Cardiac septum (tissue), 1 donor: ENCODE data around the gene PRDM10. TPM values are rescaled to one million over a fixed set of nuclear protein-coding genes. Genes with fewer than 3 reads are reported as not detected.
"Not testable (repeated sequence)": the region's sequence is repeated elsewhere in the genome, so short reads cannot be mapped to it uniquely, and the experiment has no call there.

Experiments
- DNase-seq: peaks from one replicate; pipeline ENCODE4 v3.0.0-alpha.2; 2020; ENCODE audit warnings: low spot score
- intact Hi-C: fragments of 100-400 bp; cut with DNase I; formaldehyde crosslinking; loops from one replicate; pipeline ENCODE4 v1.14.0; 2022
- total RNA-seq: library from RNA; stranded (reverse); fragmentation: NEBNext Ultra II Directional; extraction: Animal tissue kit (Norgen Biotek cat#: 25700); gene quantifications from one replicate; pipeline ENCODE4 v1.2.1, GENCODE V29; 2021
- donor health status: DM: no; HTN: no; CAD: no.

Gene PRDM10
- total RNA-seq, 1 donor from 2014 or later: 6.7 TPM

GRCh38 chr11:129954703-129955102 is 47.9 kb downstream of the PRDM10 start:
- intact Hi-C loops, DNase-seq: not testable (repeated sequence)

DNA sequence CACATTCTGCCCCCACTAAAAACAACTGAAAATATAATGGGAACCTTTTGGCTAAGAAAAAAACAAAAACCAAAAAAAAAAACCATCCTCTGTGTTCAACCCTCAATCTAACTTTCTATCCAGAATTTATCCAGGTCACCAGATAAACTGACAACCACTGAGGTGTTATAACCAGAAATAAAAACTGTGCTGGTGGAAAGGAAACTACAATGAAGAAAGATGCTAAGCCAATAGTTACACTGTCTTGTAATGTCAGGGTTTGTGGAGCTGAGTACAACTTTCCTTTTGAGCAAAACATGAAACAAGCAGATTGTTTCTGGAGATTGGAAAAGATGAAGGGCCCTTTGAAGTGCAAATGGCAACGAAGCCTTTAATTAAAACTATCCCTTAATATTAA is 50.8 kb downstream of the PRDM10 start:
- intact Hi-C loops: no loop called here

DNA sequence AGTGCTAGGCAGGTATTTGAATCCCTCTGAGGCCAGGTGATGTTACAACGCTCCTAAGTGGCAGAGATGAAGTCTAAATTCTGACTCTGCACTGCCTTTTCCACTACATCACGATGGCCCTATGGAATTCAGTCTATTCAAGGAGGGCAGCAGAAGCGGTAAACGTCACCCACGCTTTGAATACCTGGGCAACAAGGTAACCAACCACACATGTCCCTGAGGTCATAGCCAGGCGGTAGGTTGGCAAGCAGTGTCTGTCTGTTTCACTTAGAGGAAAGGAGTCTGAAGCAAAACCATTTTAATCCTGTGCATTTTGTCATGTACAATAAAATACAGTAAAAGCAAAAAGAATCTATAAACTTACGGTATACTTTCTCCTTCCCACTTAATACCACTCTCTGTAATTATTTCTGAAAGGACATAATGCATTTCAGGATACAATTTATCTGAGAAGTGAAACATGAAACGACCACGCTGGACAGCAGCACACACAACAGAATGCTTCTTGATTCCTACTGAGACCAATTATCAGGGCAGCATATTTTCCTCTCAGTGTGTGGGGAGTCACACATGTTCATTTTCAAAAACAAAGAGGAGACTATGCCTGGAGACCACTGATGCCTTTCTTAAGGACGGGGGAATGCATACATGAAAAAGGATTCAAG is 51.3 kb downstream of the PRDM10 start:
- no peak for DNase-seq
- intact Hi-C loops: no loop called here

More for the DNA sequence above, 50.8 kb downstream of the PRDM10 start:
- no peak for DNase-seq

- no peak for DNase-seq
- intact Hi-C loops: no loop called here
Observed at GRCh38 chr11:129950101-129951091, 52.2 kb downstream of the PRDM10 start.

GRCh38 chr11:129948926-129949466 is 53.6 kb downstream of the PRDM10 start:
- DNase-seq: no peak
- intact Hi-C loops: no loop called here

- DNase-seq: no peak
- intact Hi-C loops: no loop called here
Observed at GRCh38 chr11:129947474-129947873, 55.2 kb downstream of the PRDM10 start.

- DNase-seq: no peak
- intact Hi-C loops: no loop called here
Observed at GRCh38 chr11:129946965-129947364, 55.7 kb downstream of the PRDM10 start.

DNA sequence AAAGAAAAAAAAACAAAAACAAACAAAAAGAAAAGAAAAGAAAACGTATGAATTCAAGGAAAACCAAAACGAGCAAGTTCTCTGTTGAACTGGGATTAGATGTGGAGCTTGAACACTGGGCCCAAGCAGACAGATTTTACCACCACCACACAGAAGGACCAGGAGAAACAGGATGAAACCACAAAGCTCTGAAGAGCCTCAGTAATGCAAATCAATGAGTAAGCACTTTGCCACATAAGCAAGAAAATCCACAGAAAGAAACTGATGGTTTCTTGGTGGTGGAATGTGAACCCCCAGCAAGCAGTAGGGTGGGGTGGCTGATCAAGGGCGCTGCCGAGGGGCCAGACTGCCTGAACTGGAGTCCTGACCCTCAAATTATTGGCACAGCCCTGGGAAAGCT is 56.4 kb downstream of the PRDM10 start:
- no peak for DNase-seq
- intact Hi-C loops: no loop called here

DNA sequence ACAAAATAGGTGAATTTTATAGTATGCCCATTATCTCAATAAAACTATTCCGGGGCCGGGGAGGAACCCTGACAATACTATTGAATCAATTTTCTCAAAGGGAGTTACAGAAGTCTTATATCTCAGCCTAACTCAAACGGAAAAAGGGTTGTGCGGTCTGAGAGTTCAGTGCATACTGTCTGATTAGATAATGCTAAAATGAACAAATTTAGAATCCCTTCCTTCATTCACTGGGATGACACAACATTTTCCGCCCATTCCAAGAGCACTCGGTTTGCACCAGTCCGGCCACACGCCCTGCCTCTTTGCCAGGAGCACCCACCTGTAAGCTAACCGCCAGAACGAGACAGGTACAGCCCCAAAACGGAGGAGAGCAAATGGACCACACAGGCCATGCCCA is 57.3 kb downstream of the PRDM10 start:
- intact Hi-C loops: no loop called here
- no peak for DNase-seq

- intact Hi-C loops: no loop called here
Observed at GRCh38 chr11:129944696-129945095, 57.9 kb downstream of the PRDM10 start.

GRCh38 chr11:129943036-129943435 is 59.6 kb downstream of the PRDM10 start:
- no peak for DNase-seq
- intact Hi-C loops: no loop called here

More at GRCh38 chr11:129944696-129945095, 57.9 kb downstream of the PRDM10 start:
- DNase-seq: no peak

- intact Hi-C loops: no loop called here
- DNase-seq: no peak
Observed at GRCh38 chr11:129939510-129939909, 63.1 kb downstream of the PRDM10 start.

GRCh38 chr11:129938764-129939163 is 63.9 kb downstream of the PRDM10 start:
- intact Hi-C loops: no loop called here

DNA sequence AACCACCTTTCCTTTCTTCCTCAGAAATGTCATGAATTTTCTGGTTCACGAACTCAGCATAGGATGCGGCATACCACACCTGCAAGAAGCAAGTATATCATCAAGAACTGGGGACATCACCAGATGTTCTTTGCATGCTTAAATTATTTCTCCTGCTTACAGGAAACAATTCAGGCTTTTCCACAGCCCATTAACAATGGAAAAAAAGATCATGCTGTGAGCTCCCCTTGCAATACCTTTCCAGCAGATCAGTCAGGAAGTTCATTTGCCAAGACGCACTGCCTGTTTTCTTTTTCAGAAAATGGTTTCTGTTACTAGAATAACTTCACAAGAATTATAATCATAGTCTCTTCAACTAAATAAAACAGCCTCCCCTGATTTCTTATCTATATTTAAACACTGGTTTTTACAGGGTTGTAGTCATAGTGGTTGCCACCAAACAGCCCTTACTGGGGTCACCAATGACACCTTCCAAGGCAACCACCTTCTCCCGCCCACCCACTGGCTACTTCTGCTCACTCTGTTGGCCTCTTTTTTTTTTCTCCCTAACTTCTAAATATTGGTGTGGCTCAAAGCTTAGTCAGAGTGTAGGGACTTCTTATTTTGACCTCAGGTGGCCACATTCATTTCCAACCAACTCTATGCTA is 64.9 kb downstream of the PRDM10 start:
- no peak for DNase-seq
- intact Hi-C loops: no loop called here

More at GRCh38 chr11:129938764-129939163, 63.9 kb downstream of the PRDM10 start:
- DNase-seq: no peak

DNA sequence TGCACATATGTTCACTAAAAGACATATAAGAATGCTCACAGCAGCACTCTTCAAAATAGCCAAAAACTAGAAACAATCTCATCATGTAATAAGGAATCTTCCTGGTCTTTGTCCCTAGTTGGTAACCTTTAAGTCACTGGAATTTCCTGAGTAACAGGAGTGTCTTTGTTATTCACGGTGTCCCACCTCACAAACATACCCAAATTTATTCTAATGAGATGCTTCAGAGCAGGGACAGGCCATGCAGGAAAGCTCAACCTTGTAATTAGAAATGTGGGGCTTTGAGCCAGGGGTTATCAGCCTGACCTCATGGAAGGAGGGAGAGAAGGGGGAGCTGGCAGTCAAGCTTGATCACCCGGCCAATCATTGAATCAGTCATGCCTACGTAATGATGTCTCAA is 66.9 kb downstream of the PRDM10 start:
- DNase-seq: no peak
- intact Hi-C loops: no loop called here

- no peak for DNase-seq
Observed at GRCh38 chr11:129933891-129934290, 68.7 kb downstream of the PRDM10 start.

GRCh38 chr11:129933262-129933661 is 69.4 kb downstream of the PRDM10 start:
- no peak for DNase-seq
- intact Hi-C loops: no loop called here

More at GRCh38 chr11:129933891-129934290, 68.7 kb downstream of the PRDM10 start:
- intact Hi-C loops: no loop called here

DNA sequence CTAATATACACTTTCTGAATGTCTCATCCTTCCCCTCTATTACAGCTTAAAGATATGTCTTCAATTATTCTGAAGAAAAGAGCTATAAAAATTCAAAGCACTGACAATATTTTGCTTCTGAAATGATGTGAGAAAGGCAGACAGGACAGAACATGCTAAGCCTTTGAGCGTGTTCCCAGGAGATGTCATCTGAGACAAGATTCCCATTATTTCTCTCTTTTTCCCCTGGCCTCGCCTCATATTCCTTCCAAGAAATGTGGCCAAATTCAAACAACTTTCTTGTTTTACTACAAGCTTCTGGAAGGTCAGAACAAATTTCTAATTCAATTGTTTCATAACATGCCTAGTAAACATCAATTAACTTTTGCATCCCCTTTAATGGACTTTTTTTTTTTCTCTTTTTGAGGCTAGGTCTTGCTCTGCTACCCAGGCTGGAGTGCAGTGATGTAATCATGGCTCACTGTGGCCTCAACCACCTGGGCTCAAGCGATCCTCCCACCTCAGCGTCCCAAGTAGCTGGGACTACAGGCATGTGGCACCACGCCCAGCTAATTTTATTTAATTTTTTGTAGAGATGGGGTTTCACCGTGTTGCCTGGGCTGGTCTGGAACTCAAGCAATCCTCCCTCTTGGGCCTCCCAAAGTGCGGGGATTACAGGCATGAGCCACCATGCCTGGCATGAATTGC is 70.1 kb downstream of the PRDM10 start:
- no peak for DNase-seq
- intact Hi-C loops: no loop called here

DNA sequence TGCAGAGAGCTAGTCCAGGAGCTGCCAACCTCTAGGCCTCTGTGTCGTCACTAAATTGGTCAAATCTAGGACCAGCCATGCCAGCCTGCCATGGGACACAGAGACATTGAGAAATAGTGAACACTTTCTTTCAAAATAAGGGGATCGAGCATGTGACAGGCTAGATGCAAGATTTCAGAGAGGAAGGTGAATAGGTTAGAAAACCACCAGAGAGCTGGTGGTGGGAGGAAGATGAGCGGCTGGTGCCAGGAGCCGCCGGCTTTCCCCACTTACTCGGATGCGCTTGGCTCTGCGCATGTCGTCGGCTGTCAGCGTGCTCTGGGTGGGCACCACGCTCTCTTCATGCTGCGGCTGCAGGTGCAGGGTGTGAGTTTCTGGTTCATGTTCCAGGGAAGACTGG is 71.9 kb downstream of the PRDM10 start:
- no peak for DNase-seq
- intact Hi-C loops: no loop called here
